H9 (cell line): ENCODE results near the gene ZFP28. TPM values are rescaled to one million over a fixed set of nuclear protein-coding genes. Genes with fewer than 3 reads are reported as not detected.

ENCODE experiments used
- DNase-seq: peaks from one replicate; pipeline ENCODE4 v3.0.0-alpha.2; 2017
- H2AFZ ChIP-seq: one replicate; pipeline ENCODE4 v1.6.1; 2013; ENCODE audit warnings: mild to moderate bottlenecking, low read length, control low read depth, moderate library complexity
- H2AK5ac ChIP-seq: 2 replicates; pipeline ENCODE4 v1.6.1; 2013; ENCODE audit warnings: low read length, control low read depth, mixed read lengths; ENCODE audit not compliant: insufficient read length
- H2BK120ac ChIP-seq: one replicate; pipeline ENCODE4 v1.6.1; 2013; ENCODE audit warnings: low read depth, mild to moderate bottlenecking, low read length, control low read depth, inconsistent platforms; ENCODE audit not compliant: poor library complexity, severe bottlenecking
- H2BK12ac ChIP-seq: 2 replicates; pipeline ENCODE4 v1.6.1; 2013; ENCODE audit warnings: low read length, control low read depth, mixed read lengths, low read depth; ENCODE audit not compliant: insufficient read length
- H2BK15ac ChIP-seq: 2 replicates; pipeline ENCODE4 v1.6.1; 2013; ENCODE audit warnings: low read depth, low read length, control low read depth
- H2BK20ac ChIP-seq: one replicate; pipeline ENCODE4 v1.6.1; 2013; ENCODE audit warnings: low read depth, mild to moderate bottlenecking, low read length, control low read depth, inconsistent platforms; ENCODE audit not compliant: poor library complexity, severe bottlenecking
- H2BK5ac ChIP-seq: 2 replicates; pipeline ENCODE4 v1.6.1; 2013; ENCODE audit warnings: low read length, control low read depth, mixed read lengths; ENCODE audit not compliant: insufficient read length
- H3K14ac ChIP-seq: 2 replicates; pipeline ENCODE4 v1.6.1; 2013; ENCODE audit warnings: low read length, control low read depth; ENCODE audit not compliant: insufficient read depth
- H3K18ac ChIP-seq: 2 replicates; pipeline ENCODE4 v1.6.1; 2013; ENCODE audit warnings: low read depth, mild to moderate bottlenecking, mixed read lengths, low read length, control low read depth; ENCODE audit not compliant: insufficient read length
- H3K23ac ChIP-seq: 2 replicates; pipeline ENCODE4 v1.6.1; 2013; ENCODE audit warnings: low read length, control low read depth, mixed read lengths, low read depth; ENCODE audit not compliant: insufficient read length
- H3K23me2 ChIP-seq: 2 replicates; pipeline ENCODE4 v1.6.1; 2013; ENCODE audit warnings: low read depth, mild to moderate bottlenecking, mixed read lengths, low read length, control low read depth; ENCODE audit not compliant: insufficient read length, poor library complexity, severe bottlenecking
- H3K27ac ChIP-seq: 2 replicates; pipeline ENCODE4 v1.5.1; 2013; ENCODE audit warnings: low read length, control low read depth, mixed read lengths, low read depth; ENCODE audit not compliant: insufficient read length
- H3K27me3 ChIP-seq: 2 replicates; pipeline ENCODE4 v1.6.1; 2013; ENCODE audit warnings: low read length, control low read depth, inconsistent platforms; ENCODE audit not compliant: insufficient read depth
- H3K4ac ChIP-seq: 2 replicates; pipeline ENCODE4 v1.6.1; 2013; ENCODE audit warnings: low read depth, mild to moderate bottlenecking, control low read depth, inconsistent platforms, low read length, moderate library complexity
- H3K4me1 ChIP-seq: 2 replicates; pipeline ENCODE4 v1.6.1; 2013; ENCODE audit warnings: low read length, control low read depth, inconsistent platforms; ENCODE audit not compliant: insufficient read depth
- H3K4me2 ChIP-seq: 2 replicates; pipeline ENCODE4 v1.6.1; 2013; ENCODE audit warnings: low read length, control low read depth, mixed read lengths; ENCODE audit not compliant: insufficient read length, insufficient read depth
- H3K56ac ChIP-seq: 2 replicates; pipeline ENCODE4 v1.6.1; 2013; ENCODE audit warnings: low read depth, mild to moderate bottlenecking, mixed read lengths, low read length, control low read depth; ENCODE audit not compliant: insufficient read length
- H3K79me1 ChIP-seq: 2 replicates; pipeline ENCODE4 v1.6.1; 2013; ENCODE audit warnings: low read depth, mild to moderate bottlenecking, moderate library complexity, low read length, control low read depth, inconsistent platforms; ENCODE audit not compliant: insufficient read depth, poor library complexity, severe bottlenecking
- H3K79me2 ChIP-seq: 2 replicates; pipeline ENCODE4 v1.6.1; 2013; ENCODE audit warnings: low read length, control low read depth, inconsistent platforms; ENCODE audit not compliant: insufficient read depth
- H3K9ac ChIP-seq: 2 replicates; pipeline ENCODE4 v1.6.1; 2013; ENCODE audit warnings: low read length, control low read depth, mixed read lengths; ENCODE audit not compliant: insufficient read length; ENCODE audit errors: extremely low read depth
- H3K9me3 ChIP-seq: one replicate; pipeline ENCODE4 v1.6.1; 2013; ENCODE audit warnings: low read depth, low read length, inconsistent platforms; ENCODE audit not compliant: control insufficient read depth
- H3T11ph ChIP-seq: one replicate; pipeline ENCODE4 v1.6.1; 2013; ENCODE audit warnings: mild to moderate bottlenecking, low read length, control low read depth, inconsistent platforms
- H4K20me1 ChIP-seq: one replicate; pipeline ENCODE4 v1.6.1; 2013; ENCODE audit not compliant: control insufficient read depth, insufficient read length, insufficient read depth
- H4K5ac ChIP-seq: 2 replicates; pipeline ENCODE4 v1.6.1; 2013; ENCODE audit warnings: low read depth, mild to moderate bottlenecking, mixed read lengths, low read length, control low read depth; ENCODE audit not compliant: insufficient read length
- H4K8ac ChIP-seq: replicated peaks from 2 replicates; pipeline ENCODE4 v1.6.1; 2013; ENCODE audit warnings: low read length, control low read depth, mixed read lengths, low read depth; ENCODE audit not compliant: insufficient read length
- H4K91ac ChIP-seq: 2 replicates; pipeline ENCODE4 v1.6.1; 2013; ENCODE audit warnings: low read depth, mild to moderate bottlenecking, moderate library complexity, mixed read lengths, low read length, control low read depth; ENCODE audit not compliant: insufficient read length
- H3K27ac Mint-ChIP-seq, 3 experiments: 2 replicates in 2 of 3; 3 replicates in 1 of 3; pipeline ENCODE4 v1.8.0; 2020 to 2021; ENCODE audit warnings: mixed read lengths in 3 of 3, mild to moderate bottlenecking in 1 of 3, moderate library complexity in 1 of 3
- H3K27me3 Mint-ChIP-seq: 2 replicates; pipeline ENCODE4 v1.8.0; 2021; ENCODE audit warnings: low read depth, mild to moderate bottlenecking, moderate library complexity, mixed read lengths
- H3K36me3 Mint-ChIP-seq, 3 experiments: 2 replicates in 2 of 3; 3 replicates in 1 of 3; pipeline ENCODE4 v1.8.0; 2020 to 2021; ENCODE audit warnings: low read depth in 3 of 3, mixed read lengths in 3 of 3; ENCODE audit not compliant: insufficient read depth in 1 of 3
- H3K4me1 Mint-ChIP-seq, 2 experiments: 2 replicates each; pipeline ENCODE4 v1.8.0; 2020; ENCODE audit warnings: mixed read lengths in 2 of 2
- H3K4me3 Mint-ChIP-seq, 2 experiments: 2 replicates in 1 of 2; 3 replicates in 1 of 2; pipeline ENCODE4 v1.8.0; 2020 to 2021; ENCODE audit warnings: mild to moderate bottlenecking in 2 of 2, mixed read lengths in 2 of 2, moderate library complexity in 1 of 2
- H3K9me3 Mint-ChIP-seq, 2 experiments: 2 replicates in 1 of 2; 3 replicates in 1 of 2; pipeline ENCODE4 v1.8.0; 2020; ENCODE audit warnings: mild to moderate bottlenecking in 2 of 2, mixed read lengths in 2 of 2, moderate library complexity in 1 of 2
- WGBS: extraction: QIAGEN DNeasy Blood & Tissue Kit; methylation state at CpG from one replicate; pipeline ENCODE4 v1.1.7; 2013; ENCODE audit warnings: missing lambda C conversion rate, low lambda C conversion rate, mixed read lengths; ENCODE audit not compliant: insufficient read length; ENCODE audit errors: extremely low coverage; 5-methylcytosine and 5-hydroxymethylcytosine counted together
- total RNA-seq: library from RNA; stranded (reverse); gene quantifications from 2 replicates; pipeline ENCODE4 v1.2.1, GENCODE V29; 2021
- TF ChIP-seq, protein P1 (sequence below): fragments of 200-600 bp; sonication (generic); conservative IDR thresholded peaks from 3 replicates; pipeline ENCODE4 v1.8.0; 2021; ENCODE audit warnings: antibody characterized with exemption, mild to moderate bottlenecking

The ZFP28 gene
- total RNA-seq, 1 experiment from 2014 or later: 3.8 TPM

DNA sequence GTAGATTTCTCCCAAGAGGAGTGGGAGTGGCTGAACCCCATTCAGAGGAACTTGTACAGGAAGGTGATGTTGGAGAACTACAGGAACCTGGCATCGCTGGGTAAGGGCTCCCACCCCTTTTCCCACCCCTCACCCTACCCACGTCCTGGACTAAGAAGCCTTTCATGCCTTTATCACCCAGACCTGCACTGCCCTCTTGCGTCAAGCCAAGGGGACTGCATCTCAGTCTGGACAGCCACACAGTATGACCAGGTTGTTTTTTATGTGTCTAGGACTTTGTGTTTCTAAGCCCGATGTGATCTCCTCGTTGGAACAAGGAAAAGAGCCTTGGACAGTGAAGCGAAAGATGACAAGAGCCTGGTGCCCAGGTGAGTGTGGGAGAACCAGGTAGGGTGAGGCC lies 8.8 kb downstream of the ZFP28 start:
- H2BK12ac ChIP-seq: no peak overlapping the region
- H3K9ac ChIP-seq: no peak overlapping the region
- H3K4ac ChIP-seq: no peak overlapping the region
- H3K79me1 ChIP-seq: no peaks in the 10 kb centered on the region
- peak; percentile 41 for DNase-seq
- no peak overlapping the region for H3K14ac ChIP-seq
- no peaks in the 10 kb centered on the region for H3K4me1 ChIP-seq
- H2AK5ac ChIP-seq: no peak overlapping the region
- no peak overlapping the region for H2BK120ac ChIP-seq
- TF ChIP-seq, protein P1, sequence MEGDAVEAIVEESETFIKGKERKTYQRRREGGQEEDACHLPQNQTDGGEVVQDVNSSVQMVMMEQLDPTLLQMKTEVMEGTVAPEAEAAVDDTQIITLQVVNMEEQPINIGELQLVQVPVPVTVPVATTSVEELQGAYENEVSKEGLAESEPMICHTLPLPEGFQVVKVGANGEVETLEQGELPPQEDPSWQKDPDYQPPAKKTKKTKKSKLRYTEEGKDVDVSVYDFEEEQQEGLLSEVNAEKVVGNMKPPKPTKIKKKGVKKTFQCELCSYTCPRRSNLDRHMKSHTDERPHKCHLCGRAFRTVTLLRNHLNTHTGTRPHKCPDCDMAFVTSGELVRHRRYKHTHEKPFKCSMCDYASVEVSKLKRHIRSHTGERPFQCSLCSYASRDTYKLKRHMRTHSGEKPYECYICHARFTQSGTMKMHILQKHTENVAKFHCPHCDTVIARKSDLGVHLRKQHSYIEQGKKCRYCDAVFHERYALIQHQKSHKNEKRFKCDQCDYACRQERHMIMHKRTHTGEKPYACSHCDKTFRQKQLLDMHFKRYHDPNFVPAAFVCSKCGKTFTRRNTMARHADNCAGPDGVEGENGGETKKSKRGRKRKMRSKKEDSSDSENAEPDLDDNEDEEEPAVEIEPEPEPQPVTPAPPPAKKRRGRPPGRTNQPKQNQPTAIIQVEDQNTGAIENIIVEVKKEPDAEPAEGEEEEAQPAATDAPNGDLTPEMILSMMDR: peak; percentile 40
- no peaks in the 10 kb centered on the region for H3K79me2 ChIP-seq
- no peak overlapping the region for H3T11ph ChIP-seq
- no peak overlapping the region for H3K27ac Mint-ChIP-seq
- H3K23me2 ChIP-seq: no peaks in the 10 kb centered on the region
- no peak overlapping the region for H4K5ac ChIP-seq
- H3K27me3 ChIP-seq: no peaks in the 10 kb centered on the region; the same call in 1 of the 2 replicates
- no peak overlapping the region for H3K23ac ChIP-seq
- H2BK15ac ChIP-seq: no peak overlapping the region
- no peak overlapping the region for H4K91ac ChIP-seq
- peaks cover 74 to 76% of the 10 kb centered on the region in 2 experiments for H3K9me3 Mint-ChIP-seq
- no peak overlapping the region for H2AFZ ChIP-seq
- peaks cover 40% of the 10 kb centered on the region for H3K9me3 ChIP-seq
- peaks cover 3% of the 10 kb centered on the region; the same call in 1 of the 2 replicates for H3K27me3 Mint-ChIP-seq
- no peaks in the 10 kb centered on the region for H3K4me1 Mint-ChIP-seq
- no peak overlapping the region for H4K8ac ChIP-seq
- no peak overlapping the region for H3K4me3 Mint-ChIP-seq
- H3K56ac ChIP-seq: no peak overlapping the region
- H4K20me1 ChIP-seq: no peaks in the 10 kb centered on the region
- no CpG with 5 or more reads among the region's 6 CpGs for WGBS
- H3K36me3 Mint-ChIP-seq: peaks cover 42 to 71% (median 49%) of the 10 kb centered on the region in 3 experiments
- no peak overlapping the region for H2BK20ac ChIP-seq
- no peak overlapping the region for H3K27ac ChIP-seq
- H2BK5ac ChIP-seq: no peak overlapping the region
- no peak overlapping the region for H3K4me2 ChIP-seq
- H3K18ac ChIP-seq: no peak overlapping the region
